H1 (cell line): ENCODE measurements around the gene IRGC. TPM values are rescaled to one million over a fixed set of nuclear protein-coding genes. Genes with fewer than 3 reads are reported as not detected.

ENCODE experiments used
- CTCF ChIP-seq, 3 experiments: IDR thresholded peaks; 1 replicate in 2 of 3; 2 replicates in 1 of 3; pipeline versions ENCODE4 v1.5.1 to v1.6.1; 2011; ENCODE audit warnings: low read length in 3 of 3, mild to moderate bottlenecking in 3 of 3, inconsistent platforms in 2 of 3, low read depth in 1 of 3, moderate library complexity in 1 of 3; ENCODE audit not compliant: insufficient read depth in 1 of 3; ENCODE audit errors: control extremely low read depth in 1 of 3
- MAFK ChIP-seq: IDR thresholded peaks from 2 replicates; pipeline ENCODE4 v1.6.1; 2012; ENCODE audit warnings: low read depth, mild to moderate bottlenecking, improper control_type of control experiment, low read length
- polyA plus RNA-seq, 7 experiments: library from polyadenylated mRNA; depleted of rRNA in 3 of 7; stranded (reverse) in 5 of 7; unstranded in 2 of 7; fragments of >200 nt in 5 of 7; fragments of 200-250 nt in 2 of 7; gene quantifications; 1 replicate in 5 of 7; 2 replicates in 1 of 7; 4 replicates in 1 of 7; pipeline versions ENCODE4 v1.2.1 to v1.2.3, GENCODE V29; 2011 to 2013; ENCODE audit warnings: missing spikeins in 2 of 7, mixed read lengths in 2 of 7
- total RNA-seq: library from RNA; stranded (reverse); fragmentation: NEBNext Ultra II Directional; extraction: Animal tissue kit (Norgen Biotek cat#: 25700); gene quantifications from 2 replicates; pipeline ENCODE4 v1.2.1, GENCODE V29; 2021

IRGC gene
- total and polyA plus RNA-seq, 2 of the 8 experiments (the other 6 are each of a cell fraction or from before 2014, with no cell fraction given): not detected

GRCh38 chr19:43748685-43749084, 32.8 kb downstream of the IRGC start (continued):
- TF ChIP-seq CTCF (IDR thresholded peaks at IDR 0.05; ENCODE audit: control extremely low read depth in 1 of 3, insufficient read depth in 1 of 3, low read depth in 1 of 3, low read length in 3 of 3) (no peak), MAFK (no peak)
- TF ChIP-seq, all 59 proteins: peak for 0
